ENCODE data around the gene MOCS3.

The MOCS3 gene

GRCh38 chr20:50996901-50997865, 38.6 kb downstream of the MOCS3 start:
- no peak for DNase-seq (ENCODE audit: low read depth in 1 of 2, low spot score in 1 of 2)
- no peak for TF ChIP-seq JUND (IDR thresholded peaks at IDR 0.05; ENCODE audit: low read depth)
- in situ Hi-C loops (cut with HindIII; ENCODE audit: low pct_unique_long_range_greater_than_20kb, low sequenced_read_pairs), result no loop called here

GRCh38 chr20:50999355-50999754, 40.7 kb downstream of the MOCS3 start:
- DNase-seq (ENCODE audit: low read depth in 1 of 2, low spot score in 1 of 2), result no peak
- no peak for TF ChIP-seq JUND (IDR thresholded peaks at IDR 0.05; ENCODE audit: low read depth)
- in situ Hi-C loops (cut with HindIII; ENCODE audit: low pct_unique_long_range_greater_than_20kb, low sequenced_read_pairs), result no loop called here

- TF ChIP-seq JUND (IDR thresholded peaks at IDR 0.05; ENCODE audit: low read depth), result no peak
- in situ Hi-C loops (cut with HindIII; ENCODE audit: low pct_unique_long_range_greater_than_20kb, low sequenced_read_pairs), result no loop called here
- no peak for DNase-seq (ENCODE audit: low read depth in 1 of 2, low spot score in 1 of 2)
Observed at GRCh38 chr20:51001430-51002265, 43.0 kb downstream of the MOCS3 start.

- TF ChIP-seq JUND (IDR thresholded peaks at IDR 0.05; ENCODE audit: low read depth), result no peak
- no peak for DNase-seq (ENCODE audit: low read depth in 1 of 2, low spot score in 1 of 2)
- in situ Hi-C loops (cut with HindIII; ENCODE audit: low pct_unique_long_range_greater_than_20kb, low sequenced_read_pairs), result no loop called here
Observed at GRCh38 chr20:51002633-51003032, 44.0 kb downstream of the MOCS3 start.

GRCh38 chr20:51003753-51004152, 45.1 kb downstream of the MOCS3 start:
- in situ Hi-C loops (cut with HindIII; ENCODE audit: low pct_unique_long_range_greater_than_20kb, low sequenced_read_pairs), result no loop called here
- no peak for DNase-seq (ENCODE audit: low read depth in 1 of 2, low spot score in 1 of 2)
- TF ChIP-seq JUND (IDR thresholded peaks at IDR 0.05; ENCODE audit: low read depth), result no peak

- no peak for DNase-seq (ENCODE audit: low read depth in 1 of 2, low spot score in 1 of 2)
- no peak for TF ChIP-seq JUND (IDR thresholded peaks at IDR 0.05; ENCODE audit: low read depth)
- in situ Hi-C loops (cut with HindIII; ENCODE audit: low pct_unique_long_range_greater_than_20kb, low sequenced_read_pairs), result no loop called here
Observed at GRCh38 chr20:51004305-51004727, 45.7 kb downstream of the MOCS3 start.

- in situ Hi-C loops (cut with HindIII; ENCODE audit: low pct_unique_long_range_greater_than_20kb, low sequenced_read_pairs), result no loop called here
- no peak for DNase-seq (ENCODE audit: low read depth in 1 of 2, low spot score in 1 of 2)
- no peak for TF ChIP-seq JUND (IDR thresholded peaks at IDR 0.05; ENCODE audit: low read depth)
Observed at GRCh38 chr20:51004781-51005180, 46.2 kb downstream of the MOCS3 start.

GRCh38 chr20:51005214-51005613, 46.6 kb downstream of the MOCS3 start:
- no peak for DNase-seq (ENCODE audit: low read depth in 1 of 2, low spot score in 1 of 2)
- TF ChIP-seq JUND (IDR thresholded peaks at IDR 0.05; ENCODE audit: low read depth), result no peak
- in situ Hi-C loops (cut with HindIII; ENCODE audit: low pct_unique_long_range_greater_than_20kb, low sequenced_read_pairs), result no loop called here

- in situ Hi-C loops (cut with HindIII; ENCODE audit: low pct_unique_long_range_greater_than_20kb, low sequenced_read_pairs), result no loop called here
- no peak for DNase-seq (ENCODE audit: low read depth in 1 of 2, low spot score in 1 of 2)
- TF ChIP-seq JUND (IDR thresholded peaks at IDR 0.05; ENCODE audit: low read depth), result no peak
Observed at GRCh38 chr20:51008718-51009117, 50.1 kb downstream of the MOCS3 start.

GRCh38 chr20:51009303-51010042, 50.9 kb downstream of the MOCS3 start:
- in situ Hi-C loops (cut with HindIII; ENCODE audit: low pct_unique_long_range_greater_than_20kb, low sequenced_read_pairs), result no loop called here
- TF ChIP-seq JUND (IDR thresholded peaks at IDR 0.05; ENCODE audit: low read depth), result no peak
- no peak for DNase-seq (ENCODE audit: low read depth in 1 of 2, low spot score in 1 of 2)

- in situ Hi-C loops (cut with HindIII; ENCODE audit: low pct_unique_long_range_greater_than_20kb, low sequenced_read_pairs), result no loop called here
- no peak for TF ChIP-seq JUND (IDR thresholded peaks at IDR 0.05; ENCODE audit: low read depth)
- DNase-seq (ENCODE audit: low read depth in 1 of 2, low spot score in 1 of 2), result no peak
Observed at GRCh38 chr20:51010043-51010365, 51.4 kb downstream of the MOCS3 start.

- DNase-seq (ENCODE audit: low read depth in 1 of 2, low spot score in 1 of 2), result no peak
- in situ Hi-C loops (cut with HindIII; ENCODE audit: low pct_unique_long_range_greater_than_20kb, low sequenced_read_pairs), result no loop called here
- no peak for TF ChIP-seq JUND (IDR thresholded peaks at IDR 0.05; ENCODE audit: low read depth)
Observed at GRCh38 chr20:51010932-51011331, 52.3 kb downstream of the MOCS3 start.
